AG04449 (cell line): ENCODE measurements around the gene ARMC9.
A peak's percentile ranks its signal among the peaks of the same experiment; 100 is the strongest.

Experiments
- CTCF ChIA-PET: fragments of 350-600 bp; formaldehyde crosslinking; extraction: SDS; loops from one replicate; lab custom pipeline; 2021; ENCODE audit warnings: antibody characterized with exemption; lab: Yijun Ruan, JAX
- POLR2A ChIA-PET: fragments of 400-600, 350-600 bp; formaldehyde crosslinking; extraction: SDS; loops from one replicate; lab custom pipeline; 2020; ENCODE audit warnings: antibody characterized with exemption, inconsistent platforms; lab: Yijun Ruan, JAX
- DNase-seq: peaks from one replicate; pipeline ENCODE4 v3.0.0-alpha.2; 2010; ENCODE audit warnings: low read depth, low spot score
- H3K4me3 ChIP-seq: 2 replicates; pipeline ENCODE4 v1.5.1; 2011; ENCODE audit warnings: low read depth, mild to moderate bottlenecking, control low read depth, low read length
- CTCF ChIP-seq: IDR thresholded peaks from one replicate; pipeline ENCODE4 v1.5.1; 2011; ENCODE audit warnings: mild to moderate bottlenecking, moderate library complexity, low read length, control low read depth, inconsistent platforms; ENCODE audit not compliant: insufficient read depth; ENCODE audit errors: missing control alignments

ARMC9 gene

GRCh38 chr2:231219289-231219688 is 20.9 kb downstream of the ARMC9 start:
- ChIA-PET CTCF (interaction anchor here (0.7 to 1.7 kb wide), 7 partner anchors 8 to 194 kb away, joined by 3 to 9 read pairs (median 6); no protein-coding TSS in a partner anchor), POLR2A (no interaction called here)
- H3K4me3 ChIP-seq: no peak overlapping the region
- TF ChIP-seq CTCF: no peak
- no peak for DNase-seq

GRCh38 chr2:231221761-231222160 is 23.3 kb downstream of the ARMC9 start:
- ChIA-PET CTCF (interaction anchor here (1.0 to 2.2 kb wide), 5 partner anchors 110 to 230 kb away, joined by 3 to 8 read pairs (median 3); no protein-coding TSS in a partner anchor), POLR2A (no interaction called here)
- DNase-seq: no peak
- no peak overlapping the region for H3K4me3 ChIP-seq
- TF ChIP-seq CTCF: no peak

- no peak overlapping the region for H3K4me3 ChIP-seq
- ChIA-PET CTCF (interaction anchor here (1.0 to 8.0 kb wide), 9 partner anchors 9 to 235 kb away, joined by 3 to 218 read pairs (median 4); no protein-coding TSS in a partner anchor), POLR2A (interaction anchor here (0.8 kb wide), 1 partner anchor 21 kb away, joined by 3 read pairs; no protein-coding TSS in a partner anchor)
- TF ChIP-seq CTCF: no peak
- DNase-seq: peak; percentile 49
These were observed 24.0 kb downstream of the ARMC9 start for GRCh38 chr2:231222318-231223000.

GRCh38 chr2:231223001-231223375 is 24.6 kb downstream of the ARMC9 start:
- no peak overlapping the region for H3K4me3 ChIP-seq
- DNase-seq: no peak
- TF ChIP-seq CTCF: no peak
- POLR2A ChIA-PET: interaction anchor here (0.8 kb wide), 1 partner anchor 20 kb away, joined by 3 read pairs; no protein-coding TSS in a partner anchor
- CTCF ChIA-PET: interaction anchor here (0.9 to 8.3 kb wide), 9 partner anchors 9 to 235 kb away, joined by 3 to 218 read pairs (median 4); no protein-coding TSS in a partner anchor

- no peak overlapping the region for H3K4me3 ChIP-seq
- no peak for DNase-seq
- POLR2A ChIA-PET: interaction anchor here (0.8 kb wide), 1 partner anchor 20 kb away, joined by 3 read pairs; no protein-coding TSS in a partner anchor
- no peak for TF ChIP-seq CTCF
- CTCF ChIA-PET: interaction anchor here (0.8 to 8.3 kb wide), 11 partner anchors 11 to 231 kb away, joined by 3 to 218 read pairs (median 4); no protein-coding TSS in a partner anchor
These were observed 25.1 kb downstream of the ARMC9 start for GRCh38 chr2:231223458-231223976.
